GM12878 (cell line): ENCODE data around the gene GNPTAB. TPM values are rescaled to one million over a fixed set of nuclear protein-coding genes. Genes with fewer than 3 reads are reported as not detected.

Experiments used
- ATAC-seq: fragments of 200-7000 bp; cut with Tn5 transposase; 3 replicates; pipeline ENCODE4 v1.9.1; 2020; ENCODE audit warnings: mild to moderate bottlenecking, moderate library complexity
- BruUV-seq: library from RNA; stranded (reverse); fragments of 400-500 nt; replicated peaks from 2 replicates; lab custom pipeline; 2021; lab: Mats Ljungman, UMichigan
- CTCF ChIA-PET: fragments of 300-600 bp; sonication (Branson Sonifier 250); formaldehyde crosslinking; extraction: SDS; loops from one replicate; lab custom pipeline; 2021; ENCODE audit warnings: inconsistent platforms; lab: Yijun Ruan, JAX
- POLR2A ChIA-PET: fragments of 350-600 bp; formaldehyde crosslinking; extraction: SDS; loops from one replicate; lab custom pipeline; 2021; ENCODE audit warnings: inconsistent platforms; lab: Charles Lee
- RAD21 ChIA-PET: fragments of 300-600 bp; sonication (Branson Sonifier 250); formaldehyde crosslinking; loops from one replicate; lab custom pipeline; 2023; ENCODE audit warnings: antibody characterized with exemption; ENCODE audit not compliant: unreplicated experiment; lab: Charles Lee
- SMC1A ChIA-PET: fragments of 300-600 bp; sonication (Branson Sonifier 250); formaldehyde crosslinking; loops from one replicate; lab custom pipeline; 2023; ENCODE audit not compliant: unreplicated experiment, uncharacterized antibody; lab: Charles Lee
- DNase-seq: peaks from one replicate; pipeline ENCODE4 v3.0.0-alpha.2; 2011; ENCODE audit warnings: low read depth, low spot score
- FAIRE-seq: peaks from 3 replicates; lab custom pipeline; 2011; peaks lifted over from hg19 to GRCh38; lab: Jason Lieb, UNC
- H2AFZ ChIP-seq: 2 replicates; pipeline ENCODE4 v1.6.0; 2011; ENCODE audit warnings: low read depth, low read length, control low read depth; ENCODE audit not compliant: control insufficient read depth
- H3K27ac ChIP-seq: 2 replicates; pipeline ENCODE4 v1.5.1; 2011; ENCODE audit warnings: control low read depth; ENCODE audit not compliant: control insufficient read depth, insufficient read depth
- H3K27me3 ChIP-seq, 2 experiments: replicated peaks in 1 of 2; 2 replicates each; pipeline versions ENCODE4 v1.6.0 to v1.6.1; 2011; ENCODE audit warnings: low read length in 1 of 2; ENCODE audit not compliant: control insufficient read depth in 2 of 2, insufficient read depth in 2 of 2
- H3K36me3 ChIP-seq, 2 experiments: 2 replicates each; pipeline ENCODE4 v1.5.1; 2011; ENCODE audit warnings: low read length in 1 of 2; ENCODE audit not compliant: control insufficient read depth in 2 of 2, insufficient read depth in 2 of 2
- H3K4me1 ChIP-seq: 2 replicates; pipeline ENCODE4 v1.6.1; 2011; ENCODE audit warnings: mild to moderate bottlenecking, low read length, moderate library complexity, mixed read lengths; ENCODE audit not compliant: control insufficient read depth, insufficient read depth
- H3K4me2 ChIP-seq: 2 replicates; pipeline ENCODE4 v1.6.0; 2011; ENCODE audit warnings: control low read depth; ENCODE audit not compliant: control insufficient read depth, insufficient read depth
- H3K4me3 ChIP-seq: fragments of 200-600 bp; sonication (generic); 2 replicates; pipeline ENCODE4 v1.5.1; 2016
- H3K79me2 ChIP-seq: 2 replicates; pipeline ENCODE4 v1.6.0; 2011; ENCODE audit warnings: low read length; ENCODE audit not compliant: control insufficient read depth, insufficient read depth
- H3K9ac ChIP-seq: 2 replicates; pipeline ENCODE4 v1.8.0; 2011; ENCODE audit warnings: low read length, control low read depth, mixed read lengths; ENCODE audit not compliant: control insufficient read depth, insufficient read depth
- H3K9me3 ChIP-seq: replicated peaks from 3 replicates; pipeline ENCODE4 v1.5.1; 2011; ENCODE audit warnings: mild to moderate bottlenecking, low read length; ENCODE audit not compliant: control insufficient read depth, insufficient read depth
- H4K20me1 ChIP-seq: 2 replicates; pipeline ENCODE4 v1.6.0; 2011; ENCODE audit not compliant: control insufficient read depth, insufficient read depth
- ATF3 ChIP-seq: IDR thresholded peaks from 2 replicates; pipeline ENCODE4 v1.6.1; 2011; ENCODE audit warnings: low read depth, mild to moderate bottlenecking, low read length, moderate library complexity, borderline replicate concordance; ENCODE audit errors: extremely low read depth
- CBFB ChIP-seq: IDR thresholded peaks from 2 replicates; pipeline ENCODE4 v1.6.1; 2016; ENCODE audit warnings: antibody characterized with exemption, low read depth
- CEBPZ ChIP-seq: fragments of 150-350 bp; IDR thresholded peaks from 2 replicates; pipeline ENCODE4 v1.6.1; 2016; ENCODE audit warnings: low read depth, low read length
- IKZF2 ChIP-seq, 2 experiments: fragments of 450-650 bp; IDR thresholded peaks; 2 replicates each; pipeline ENCODE4 v1.6.1; 2017; ENCODE audit warnings: mild to moderate bottlenecking in 2 of 2, moderate library complexity in 2 of 2
- KLF5 ChIP-seq: fragments of 450-650 bp; IDR thresholded peaks from 2 replicates; pipeline ENCODE4 v1.6.1; 2014; ENCODE audit warnings: mild to moderate bottlenecking; ENCODE audit not compliant: partially characterized antibody
- PML ChIP-seq: IDR thresholded peaks from 2 replicates; pipeline ENCODE4 v1.6.1; 2012; ENCODE audit warnings: low read length, inconsistent platforms
- RELA ChIP-seq: fragments of 450-650 bp; IDR thresholded peaks from 2 replicates; pipeline ENCODE4 v1.8.0; 2014; ENCODE audit warnings: borderline replicate concordance; ENCODE audit not compliant: partially characterized antibody
- SIX5 ChIP-seq: IDR thresholded peaks from 2 replicates; pipeline ENCODE4 v1.6.1; 2011; ENCODE audit warnings: mild to moderate bottlenecking, low read depth, low read length, moderate library complexity; ENCODE audit not compliant: severe bottlenecking
- ZZZ3 ChIP-seq: IDR thresholded peaks from 2 replicates; pipeline ENCODE4 v1.6.1; 2011; ENCODE audit warnings: low read depth; ENCODE audit not compliant: control insufficient read depth, insufficient read length
- WGBS: methylation state at CpG from one replicate; pipeline ENCODE4 v1.1.6; 2016; ENCODE audit warnings: low lambda C conversion rate; ENCODE audit not compliant: insufficient replicate concordance, insufficient coverage; ENCODE audit errors: missing lambda C conversion rate; 5-methylcytosine and 5-hydroxymethylcytosine counted together
- in situ Hi-C: fragments of 300-500 bp; cut with MboI; formaldehyde crosslinking; loops from 9 replicates; pipeline ENCODE4 v1.14.3; 2018; ENCODE audit warnings: mixed read lengths
- intact Hi-C: fragments of 100-400 bp; cut with micrococcal nuclease; formaldehyde crosslinking; loops from one replicate; pipeline ENCODE4 v1.14.2; 2022; ENCODE audit not compliant: unreplicated experiment
- polyA plus RNA-seq, 11 experiments: library from polyadenylated mRNA; depleted of rRNA in 4 of 11; unstranded in 6 of 11; stranded (reverse) in 5 of 11; fragments of >200 nt; fragmentation: Nextera tagmentation in 4 of 11; fragmentation: Illumina TruSeq in 1 of 11; extraction: Ambion mirVana in 4 of 11; extraction: Trizol in 1 of 11; gene quantifications; 1 replicate in 1 of 11; 2 replicates in 10 of 11; pipeline versions ENCODE4 v1.2.1 to v1.2.3, GENCODE V29; 2011 to 2016; ENCODE audit warnings: inconsistent platforms in 2 of 11, missing spikeins in 2 of 11, low read depth in 1 of 11
- total RNA-seq, 4 experiments: library from RNA; depleted of rRNA in 3 of 4; stranded (reverse); fragments of >200 nt in 3 of 4; fragmentation: Illumina TruSeq in 1 of 4; extraction: Trizol in 1 of 4; gene quantifications; 2 replicates each; pipeline versions ENCODE4 v1.2.1 to v1.2.3, GENCODE V29; 2013 to 2021

GNPTAB gene
- total and polyA plus RNA-seq, 10 of the 15 experiments (the other 5 are each of a cell fraction or from before 2014, with no cell fraction given), result 9.8 to 38.9 (median 35.3) TPM

- CTCF ChIA-PET, result interaction anchor here (0.7 to 3.1 kb wide), 12 partner anchors 10 to 397 kb away, joined by 3 to 12 read pairs (median 3); no protein-coding TSS in a partner anchor
- H3K79me2 ChIP-seq, result peaks cover 15% of the 10 kb centered on the region
Observed at GRCh38 chr12:101806265-101806664, 24.5 kb downstream of the GNPTAB start.

More at GRCh38 chr12:101806265-101806664, 24.5 kb downstream of the GNPTAB start:
- RAD21 ChIA-PET, result interaction anchor here (1.3 kb wide), 1 partner anchor 33 kb away, joined by 3 read pairs; no protein-coding TSS in a partner anchor
- SMC1A ChIA-PET, result interaction anchor here (0.8 to 5.3 kb wide), 9 partner anchors 9 to 33 kb away, joined by 3 to 32 read pairs (median 5); no protein-coding TSS in a partner anchor
- POLR2A ChIA-PET, result interaction anchor here (0.6 to 1.4 kb wide), 3 partner anchors 13 to 24 kb away, joined by 3 to 6 read pairs (median 3); partner anchors contain the start of gene GNPTAB
- in situ Hi-C loops, result no loop called here
- Histone ChIP-seq H3K4me1 (no peaks in the 10 kb centered on the region), H2AFZ (no peak overlapping the region), H3K27me3 (no peaks in the 10 kb centered on the region), H3K27ac (no peak overlapping the region), H4K20me1 (no peaks in the 10 kb centered on the region), H3K4me3 (no peak overlapping the region), H3K36me3 (no peaks in the 10 kb centered on the region; a peak in 1 of 4 replicates), H3K9me3 (no peaks in the 10 kb centered on the region; the same call in 2 of the 3 replicates), H3K9ac (no peak overlapping the region), H3K4me2 (no peak overlapping the region)
- intact Hi-C loops, result no loop called here
- DNase-seq, result no peak
- no TSS peak for BruUV-seq
- FAIRE-seq, result no peak
- TF ChIP-seq ATF3 (no peak), KLF5 (no peak), SIX5 (no peak), ZZZ3 (no peak), PML (no peak), CBFB (no peak), IKZF2 (IDR thresholded peaks at IDR 0.05) (no peak), RELA (no peak), CEBPZ (no peak)
- 100% methylated on average over 1 of the region's 1 CpG for WGBS
- ATAC-seq, result no peak
